HG03103 (cell line): ENCODE measurements around the gene ZNF593OS.

ENCODE experiments used
- ATAC-seq: cut with Tn5 transposase; IDR thresholded peaks from one replicate; pipeline ENCODE4 v1.9.1; 2021; ENCODE audit warnings: low read depth; ENCODE audit not compliant: unreplicated experiment

Gene ZNF593OS

DNA sequence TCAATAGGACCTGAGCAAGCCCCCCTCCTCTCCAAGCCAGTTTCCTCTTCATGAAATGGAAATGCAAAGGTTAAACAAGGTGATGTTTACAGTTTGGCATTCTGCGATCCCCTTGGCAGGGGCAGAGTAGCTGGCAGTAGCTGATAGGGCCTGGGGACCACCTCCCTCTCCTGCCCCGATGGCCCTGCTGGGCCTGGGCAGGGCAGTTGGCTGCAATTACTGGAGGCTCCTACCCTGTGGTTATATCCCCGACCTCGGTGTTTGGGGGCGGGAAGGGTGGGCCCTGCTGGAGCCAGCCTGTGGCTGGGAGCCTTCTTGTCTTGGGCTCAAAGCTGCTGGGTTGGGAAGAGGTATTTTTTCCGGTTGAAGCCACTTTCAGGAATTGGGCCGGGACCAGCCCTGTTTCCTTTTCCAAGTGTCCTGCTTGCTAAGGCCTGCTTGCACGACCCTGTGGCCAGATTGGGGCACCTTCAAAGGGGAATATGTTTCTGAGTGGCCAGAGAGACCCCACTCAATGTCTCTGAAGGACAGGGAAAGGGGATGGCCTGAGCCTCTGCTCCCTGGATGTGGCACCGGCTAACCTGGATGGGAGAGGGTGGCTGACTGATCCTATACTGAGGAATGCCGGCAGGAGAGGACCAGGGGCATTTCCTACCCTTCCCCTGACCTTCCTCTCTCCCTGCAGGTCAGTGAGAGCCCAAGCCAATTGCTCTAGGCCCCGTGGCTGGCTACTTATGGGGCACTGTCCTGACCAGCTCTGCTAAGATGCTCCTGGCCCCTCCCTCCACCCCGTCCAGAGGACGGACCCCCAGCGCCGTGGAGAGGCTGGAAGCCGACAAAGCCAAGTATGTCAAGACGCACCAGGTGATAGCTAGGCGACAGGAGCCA lies 10.9 kb downstream of the ZNF593OS start:
- no peak for ATAC-seq

DNA sequence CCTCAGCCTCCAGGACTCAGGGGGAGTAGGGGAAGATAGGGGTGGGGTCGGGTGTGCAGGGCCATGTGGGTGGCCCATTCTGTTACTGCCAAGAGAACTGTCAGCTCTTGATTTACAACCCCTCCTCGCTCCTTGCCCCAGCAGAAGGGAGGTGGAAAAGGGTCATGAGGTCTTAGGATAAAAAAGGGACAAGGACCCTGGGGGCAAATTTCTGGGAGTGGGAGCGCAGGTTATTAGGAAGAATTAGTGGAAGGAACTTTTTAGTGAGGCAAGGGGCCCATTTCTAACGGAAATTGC lies 11.9 kb downstream of the ZNF593OS start:
- ATAC-seq: no peak

DNA sequence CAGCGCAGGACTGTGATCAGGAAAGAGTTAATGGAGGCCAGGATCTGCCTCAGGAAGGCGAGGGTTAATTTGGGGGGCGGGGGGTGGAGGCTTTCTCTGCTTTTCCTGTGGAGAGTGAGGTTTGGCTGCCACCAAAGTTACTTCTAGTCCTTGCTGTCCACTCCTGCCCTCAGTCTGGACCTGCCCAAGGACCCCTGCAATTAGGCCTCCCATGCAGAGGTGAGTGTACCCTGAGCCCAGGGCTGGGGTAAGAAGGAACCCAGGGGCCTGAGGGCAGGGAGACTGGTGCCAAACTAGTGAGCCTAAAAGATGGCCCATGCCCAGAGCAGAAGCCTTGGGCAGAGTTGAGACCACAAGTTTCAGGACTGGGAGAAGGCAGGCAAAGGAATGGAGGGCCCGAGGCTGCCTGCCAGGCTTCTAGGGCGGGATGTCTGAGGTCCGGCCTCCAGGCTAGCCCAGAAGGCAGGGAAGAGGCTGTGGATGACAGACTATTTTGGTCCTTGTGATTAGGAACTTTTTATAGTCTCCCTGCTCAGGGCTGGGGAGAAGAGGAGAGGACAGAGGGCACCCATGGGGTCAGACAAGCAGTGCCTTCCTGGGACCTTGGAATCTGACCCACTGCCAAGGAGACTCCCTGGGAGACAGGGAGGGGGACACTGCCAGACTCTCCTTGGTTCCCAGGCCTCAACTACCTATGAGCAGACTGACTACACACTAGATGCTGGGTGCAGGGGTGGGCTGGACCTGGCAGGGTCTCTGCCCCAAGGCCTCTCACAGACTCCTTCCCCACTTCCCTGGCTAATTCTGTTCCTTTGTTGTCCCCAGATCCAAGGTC lies 12.5 kb downstream of the ZNF593OS start, which contains the start of gene FAM110D:
FAM110D (plus strand) TSS at position 172 of the 835 bp plus-strand sequence. CDS start 2,213 bp downstream, outside the sequence.
- no peak for ATAC-seq

DNA sequence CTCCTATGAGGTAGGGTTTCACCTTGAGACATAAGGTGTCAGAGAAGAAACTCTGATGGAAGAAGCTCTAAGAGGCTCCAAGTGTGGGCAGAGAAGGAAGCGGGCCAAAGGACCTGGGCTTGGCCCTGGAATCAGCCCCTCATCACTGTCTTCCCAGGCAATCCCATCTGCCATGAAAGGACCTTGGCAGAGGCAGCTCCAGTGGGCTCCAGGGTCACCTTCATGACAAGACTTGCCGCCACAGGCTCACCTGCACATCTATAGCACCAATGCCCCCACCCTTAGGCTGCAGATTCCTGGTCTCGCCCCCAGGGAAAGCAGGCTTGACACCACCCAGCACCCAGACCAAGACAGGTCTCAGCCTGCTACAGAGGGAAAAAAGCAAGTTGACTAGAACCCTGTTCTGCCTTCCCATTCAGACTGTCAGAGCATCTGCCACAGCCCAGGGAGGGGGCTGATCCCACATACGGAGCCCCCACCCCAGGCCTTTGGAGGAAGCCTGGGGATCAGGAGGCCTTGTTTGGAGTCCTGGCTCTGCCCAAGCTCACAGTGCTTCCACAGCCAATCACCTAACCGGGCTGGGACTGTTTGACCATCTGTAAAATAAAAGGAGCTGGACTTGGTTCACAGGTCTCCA lies 13.2 kb downstream of the ZNF593OS start:
- ATAC-seq: no peak

DNA sequence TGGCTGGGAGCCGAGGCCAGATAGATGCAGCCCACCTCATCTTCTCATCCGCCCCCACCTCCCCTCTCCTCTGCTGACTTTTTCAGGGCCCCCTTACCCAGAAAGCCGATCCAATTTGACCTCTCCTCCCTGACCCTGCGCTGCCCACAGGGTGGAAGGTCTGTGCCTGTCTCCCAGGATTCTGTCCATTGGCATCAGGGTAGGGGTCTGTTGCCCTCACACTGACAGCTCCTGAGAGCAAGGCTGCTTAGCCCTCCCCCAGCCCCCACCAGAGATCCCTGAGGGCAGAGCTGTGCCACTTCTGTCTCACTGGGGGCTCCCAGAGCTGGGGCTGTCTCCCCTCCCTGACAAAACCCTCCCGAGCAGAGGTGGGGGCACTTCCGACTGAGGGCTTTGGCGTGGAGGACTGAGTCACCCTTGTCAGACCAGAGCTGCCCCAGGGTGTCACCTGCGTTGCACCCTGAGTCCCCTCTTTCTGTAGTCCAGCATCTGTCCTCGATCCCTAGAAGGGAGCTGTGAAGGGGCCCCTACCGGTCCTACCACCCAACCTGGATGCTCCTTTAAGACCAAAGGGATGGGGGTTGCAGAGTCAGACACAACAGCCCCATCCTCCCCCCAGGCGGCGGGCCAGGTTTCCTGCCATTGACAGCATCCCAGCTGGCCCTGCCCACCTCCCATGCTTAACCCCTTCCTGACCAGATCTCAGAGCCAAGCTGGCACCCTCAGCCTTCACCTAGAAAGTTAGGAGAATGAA lies 15.2 kb downstream of the ZNF593OS start:
- ATAC-seq: no peak

DNA sequence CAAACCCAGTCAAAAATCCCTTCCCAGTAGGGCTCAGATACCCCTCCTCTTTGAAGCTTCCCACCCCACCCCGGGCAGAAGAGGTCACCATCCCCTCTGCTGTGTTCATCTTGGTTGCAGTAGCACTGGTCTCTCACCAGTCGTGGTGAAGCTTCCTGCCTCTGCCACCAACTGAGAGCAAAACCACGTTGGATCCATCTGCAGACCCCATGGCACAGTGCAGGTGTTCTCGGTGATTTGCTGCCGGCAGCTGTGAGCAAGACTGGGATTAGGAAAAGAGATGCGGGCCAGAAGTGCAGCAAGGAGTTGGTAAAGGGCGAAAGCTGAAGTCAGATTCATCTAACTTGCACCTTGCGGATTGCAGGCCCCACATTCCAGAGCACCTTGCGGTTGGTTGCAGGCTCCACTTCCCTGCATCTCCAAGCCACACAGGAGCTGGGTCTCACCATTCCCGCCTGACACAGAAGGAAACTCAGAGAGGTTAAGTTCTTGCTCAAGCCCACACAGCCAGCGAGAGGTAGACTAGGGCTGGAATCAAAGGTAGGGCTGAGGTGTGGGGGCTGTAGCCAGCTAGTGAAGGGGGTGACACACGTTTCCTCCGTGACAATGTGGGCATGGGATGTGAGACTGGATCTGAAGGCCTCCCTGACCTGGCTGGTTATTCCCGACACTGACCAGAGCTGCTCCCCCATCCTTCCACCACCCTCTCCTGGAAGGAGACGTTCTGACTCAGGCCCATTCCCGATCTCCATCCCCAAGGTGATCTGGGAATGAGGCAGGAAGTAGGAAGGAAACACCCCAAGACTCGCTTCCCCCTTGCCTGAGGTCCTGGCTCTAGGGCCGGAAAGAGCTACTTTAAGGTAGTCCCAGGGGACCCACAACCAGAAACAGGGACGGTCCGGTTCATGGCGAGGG lies 16.0 kb downstream of the ZNF593OS start:
- no peak for ATAC-seq

DNA sequence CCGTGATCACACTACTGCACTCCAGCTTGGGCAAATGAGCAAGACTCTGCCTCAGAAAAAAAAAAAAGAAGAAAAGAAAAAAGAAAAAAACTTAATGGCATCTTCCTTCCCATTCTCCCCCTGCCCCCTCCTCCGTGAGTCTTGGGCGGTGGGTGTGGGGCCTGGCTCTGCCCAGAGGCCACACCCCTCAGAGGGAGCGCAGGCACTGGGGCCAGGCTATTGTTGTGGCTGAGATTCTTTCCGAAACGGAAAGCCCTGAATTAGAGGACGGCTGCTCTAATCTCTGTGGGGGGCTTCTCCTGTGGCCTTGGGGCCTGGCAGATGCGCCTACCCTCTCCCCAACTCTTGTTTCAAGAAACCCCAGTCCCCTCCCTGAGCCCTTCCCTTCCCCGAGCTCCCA lies 16.9 kb downstream of the ZNF593OS start:
- ATAC-seq: no peak

DNA sequence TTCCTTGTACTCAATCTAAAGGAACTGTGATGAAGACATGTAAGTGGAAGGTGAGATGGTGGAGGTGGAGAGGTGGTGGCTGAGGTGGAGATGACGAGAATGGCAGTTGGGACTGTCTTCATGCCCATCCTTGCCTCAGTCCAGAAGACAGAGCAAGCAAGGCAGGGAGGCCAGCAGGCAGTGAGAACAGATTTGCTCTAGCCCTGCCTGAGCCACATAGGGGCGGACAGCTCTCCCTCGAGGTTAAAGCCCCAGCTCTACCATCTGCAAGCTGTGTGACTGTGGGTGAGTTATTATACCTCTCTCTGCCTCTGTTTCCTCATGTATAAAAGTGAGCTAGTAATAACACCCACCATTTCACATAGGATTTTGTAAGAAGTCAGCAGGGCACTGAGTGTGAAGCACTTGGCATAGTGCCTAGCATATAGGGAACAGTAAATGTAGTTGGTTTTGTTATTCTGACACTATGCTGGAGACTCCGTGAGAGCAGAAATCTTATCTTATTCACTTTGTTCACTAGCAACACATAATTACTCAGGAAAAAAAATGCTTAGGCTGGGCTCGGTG lies 17.6 kb downstream of the ZNF593OS start:
- no peak for ATAC-seq

DNA sequence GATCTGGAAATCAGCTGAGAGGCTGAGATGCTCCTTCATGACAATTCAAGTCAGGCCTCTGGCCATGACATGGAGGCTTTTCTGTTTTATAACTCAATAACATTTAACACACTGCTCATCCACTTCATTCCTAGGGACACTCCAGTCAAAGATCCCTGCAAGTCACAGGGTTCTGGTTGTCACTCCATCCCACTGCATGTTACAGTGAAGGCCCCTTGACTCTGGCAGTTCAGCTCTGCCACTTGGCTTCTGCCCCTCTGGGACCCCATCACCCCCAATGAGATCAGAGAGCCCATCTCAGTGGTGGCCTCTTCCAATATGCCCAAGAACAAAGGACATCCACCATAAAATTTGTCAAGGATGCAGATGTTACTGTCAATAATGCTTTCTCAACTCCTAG lies 22.7 kb downstream of the ZNF593OS start:
- ATAC-seq: no peak

DNA sequence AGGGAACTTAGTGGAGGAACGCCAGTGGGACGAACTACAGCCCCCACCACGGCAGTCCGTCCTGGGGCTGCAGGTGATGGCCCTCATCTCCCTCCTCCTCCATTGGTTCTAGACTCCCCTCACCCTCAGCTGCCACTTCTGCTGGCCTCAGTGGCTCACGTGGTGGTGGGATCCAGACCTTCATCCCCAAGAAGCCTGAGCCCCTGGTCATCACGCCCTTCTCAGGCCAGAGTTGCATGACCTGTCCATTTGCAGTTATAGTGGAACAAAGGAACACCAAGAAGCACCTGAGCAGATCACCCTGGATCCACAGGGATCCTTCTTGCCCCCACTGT lies 25.7 kb downstream of the ZNF593OS start:
- no peak for ATAC-seq

DNA sequence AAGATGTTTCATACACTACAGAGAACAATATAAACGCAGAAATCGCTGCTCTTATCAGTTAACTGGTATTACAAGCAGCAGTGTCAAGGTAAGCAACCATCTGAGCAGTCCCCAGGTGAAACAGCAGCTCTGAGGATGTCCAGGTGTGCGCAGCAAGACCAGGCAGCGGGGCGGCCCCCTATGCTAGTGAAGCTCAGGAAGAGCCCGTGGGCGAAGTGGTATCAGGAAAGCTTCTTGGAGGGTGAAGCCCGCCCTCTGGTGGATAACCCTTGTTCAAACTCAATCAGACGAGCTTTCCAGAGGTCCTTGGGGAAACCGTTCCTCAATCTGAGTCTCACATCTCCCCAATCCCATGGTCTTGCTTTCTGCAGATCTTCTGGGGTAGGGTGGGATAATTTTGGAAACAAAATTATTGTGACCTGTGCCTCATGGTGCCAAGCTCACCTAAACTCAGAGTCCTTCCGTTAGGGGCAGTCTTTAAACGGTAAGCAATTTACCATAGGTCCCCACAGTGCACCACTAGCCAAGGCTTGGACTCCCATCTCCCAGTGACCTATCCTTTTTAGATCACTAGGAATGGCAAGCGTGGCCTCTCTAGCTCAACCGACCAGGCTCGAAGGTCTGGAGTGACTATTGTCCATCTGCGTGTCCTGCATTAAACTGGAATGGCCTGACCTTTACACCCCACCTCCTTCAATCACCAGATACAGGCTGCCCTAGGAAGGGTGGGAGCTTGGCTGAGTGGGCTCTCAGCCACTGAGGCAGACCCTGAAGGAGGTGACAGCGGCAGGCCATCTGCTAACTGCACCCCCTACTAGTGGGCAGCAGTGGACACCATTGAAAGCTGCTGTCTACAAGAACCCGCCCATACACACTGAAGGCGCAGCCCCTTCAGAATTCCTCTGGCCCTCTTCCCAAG lies 26.3 kb downstream of the ZNF593OS start:
- ATAC-seq: no peak

DNA sequence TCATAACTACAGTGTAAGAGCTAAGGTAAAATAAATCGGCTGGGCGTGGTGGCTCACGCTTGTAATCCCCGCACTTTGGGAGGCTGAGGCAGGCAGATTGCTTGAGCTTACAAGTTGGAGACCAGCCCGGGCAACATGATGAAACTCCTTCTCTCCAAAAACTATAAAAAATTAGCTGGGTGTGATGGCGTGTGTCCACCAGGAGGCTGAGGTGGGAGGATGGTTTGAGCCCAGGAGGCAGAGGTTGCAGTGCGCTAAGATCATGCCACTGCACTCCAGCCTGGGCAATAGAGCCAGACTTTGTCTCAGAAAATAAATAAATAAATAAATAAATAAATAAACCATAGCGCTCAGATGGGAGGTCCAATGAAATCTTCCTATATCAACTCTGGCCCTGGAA lies 29.5 kb downstream of the ZNF593OS start:
- no peak for ATAC-seq

DNA sequence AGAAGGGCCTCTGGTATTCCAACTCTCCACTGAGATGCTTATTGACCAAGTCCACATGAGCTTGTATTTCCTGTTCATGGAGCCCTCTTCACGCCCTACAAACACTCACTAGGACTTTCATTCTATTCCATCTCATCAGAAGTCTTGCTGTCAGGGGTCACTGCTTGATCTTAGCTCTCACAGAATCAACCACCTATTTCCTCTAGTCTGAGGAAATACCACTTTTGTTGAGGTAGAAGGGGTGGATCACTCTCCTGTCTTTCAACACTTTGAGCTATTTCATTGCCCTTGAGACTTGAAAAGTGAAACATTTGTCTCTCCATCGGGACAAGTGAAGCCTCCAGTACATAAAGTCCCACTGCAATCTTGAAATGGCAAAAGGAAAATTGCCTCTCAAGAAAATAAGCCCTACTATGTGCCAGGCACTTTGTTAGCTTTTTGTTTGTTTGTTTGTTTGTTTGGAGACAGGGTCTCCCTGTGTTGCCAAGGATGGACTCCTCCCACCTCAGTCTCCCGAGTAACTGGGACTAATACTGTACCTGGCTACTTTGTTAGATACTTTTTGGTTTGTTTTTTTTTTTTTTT lies 32.6 kb downstream of the ZNF593OS start:
- ATAC-seq: no peak

DNA sequence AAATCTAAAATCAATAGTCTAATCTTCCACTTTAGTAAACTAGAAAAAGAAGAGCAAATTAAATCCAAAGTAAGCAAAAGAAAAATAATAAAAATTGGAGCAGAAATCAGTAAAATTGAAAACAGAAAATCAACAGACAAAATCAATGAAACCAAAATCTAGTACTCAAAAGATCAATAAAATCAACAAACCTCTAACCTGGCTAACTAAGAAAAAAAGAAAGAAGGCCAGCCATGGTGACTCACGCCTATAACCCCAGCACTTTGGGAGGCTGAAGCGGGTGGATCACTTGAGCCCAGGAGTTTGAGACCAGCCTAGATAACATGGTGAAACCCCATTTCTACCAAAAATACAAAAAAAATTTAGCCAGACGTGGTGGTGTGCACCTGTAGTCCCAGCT lies 37.2 kb downstream of the ZNF593OS start:
- ATAC-seq: no peak

DNA sequence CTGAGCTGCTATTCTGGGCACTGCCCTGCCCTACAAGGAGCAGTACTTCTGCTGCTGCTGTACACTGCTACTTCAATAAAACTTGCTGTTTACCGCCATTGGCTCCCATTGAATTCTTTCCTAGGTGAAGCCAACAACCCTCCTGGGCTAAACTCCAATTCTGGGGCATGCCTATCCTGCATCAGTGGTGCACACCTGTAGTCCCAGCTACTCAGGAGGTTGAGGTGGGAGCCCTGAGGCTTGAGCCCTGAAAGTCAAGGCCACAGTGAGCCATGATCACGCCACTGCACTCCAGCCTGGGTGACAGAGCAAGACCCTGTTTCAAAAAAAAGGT lies 38.8 kb downstream of the ZNF593OS start:
- ATAC-seq: no peak

DNA sequence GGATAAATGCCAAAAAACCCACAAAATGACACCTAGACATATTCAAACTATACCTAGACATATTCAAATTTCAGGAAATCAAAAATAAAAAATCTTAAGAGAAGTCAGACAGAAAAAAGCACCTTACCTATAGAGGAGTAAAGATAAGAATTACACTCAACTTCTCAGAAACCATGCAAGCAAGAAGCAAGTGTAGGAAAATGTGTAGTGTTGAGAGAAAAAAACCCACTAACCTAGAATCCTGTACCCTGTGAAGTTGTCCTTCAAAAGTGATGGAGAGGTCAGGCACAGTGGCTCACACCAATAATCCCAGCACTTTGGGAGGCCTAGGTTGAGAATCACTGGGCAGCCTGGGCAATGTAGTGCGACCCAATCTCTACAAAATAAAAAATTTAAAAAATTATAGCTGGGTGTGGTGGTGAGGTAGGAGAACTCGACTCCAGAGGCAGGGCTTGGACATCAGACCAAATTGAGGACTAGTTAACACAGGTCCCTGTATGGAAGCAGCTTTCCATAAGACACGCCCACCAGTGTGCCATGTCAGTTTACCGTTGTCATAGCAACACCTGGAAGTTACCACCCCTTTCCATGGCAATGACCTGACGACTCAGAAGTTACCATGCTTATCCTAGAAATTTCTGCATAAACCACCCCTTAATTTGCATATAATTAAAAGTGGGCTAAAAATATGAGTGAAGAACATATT lies 39.4 kb downstream of the ZNF593OS start:
- ATAC-seq: no peak

DNA sequence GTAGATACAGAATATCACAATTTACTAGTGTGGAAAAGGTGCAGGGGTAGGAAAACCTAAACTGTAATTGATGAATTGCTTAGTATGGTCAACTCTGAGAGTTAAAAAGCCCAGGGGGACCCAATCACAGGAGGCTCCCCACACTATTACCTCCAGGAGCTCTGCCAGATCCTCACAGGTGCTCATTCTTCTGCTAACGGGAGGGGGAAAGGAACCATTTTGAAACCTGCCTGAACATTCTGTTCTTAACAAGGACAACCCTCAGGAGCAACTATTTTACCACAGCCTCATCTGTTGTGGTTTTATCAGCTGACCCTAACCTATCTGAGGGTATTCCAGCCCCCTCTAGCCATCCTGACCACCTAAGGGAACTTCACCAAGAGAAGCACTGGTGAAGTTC lies 40.9 kb downstream of the ZNF593OS start:
- ATAC-seq: no peak

DNA sequence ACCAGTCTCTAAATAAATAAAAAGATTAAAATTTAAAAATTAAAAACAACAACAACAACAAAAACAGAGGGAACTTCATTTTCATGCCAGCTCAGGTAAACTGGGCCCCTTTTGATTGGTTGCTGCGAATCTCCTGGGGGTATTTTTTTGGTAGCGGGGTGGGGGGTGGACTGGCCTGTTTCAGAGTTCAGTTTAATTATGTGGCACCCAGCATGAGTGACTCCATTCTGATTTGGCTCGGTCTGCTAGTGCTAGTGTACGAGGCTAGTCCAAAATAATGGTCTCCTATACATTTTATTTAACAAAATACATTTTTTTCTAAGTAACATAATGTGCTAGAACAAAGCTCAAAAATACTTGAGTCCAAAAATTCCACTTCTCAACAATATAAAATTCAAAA lies 41.9 kb downstream of the ZNF593OS start:
- no peak for ATAC-seq
